HepG2 (cell line): Measurements from ENCODE around the gene SAMD14. TPM values are rescaled to one million over a fixed set of nuclear protein-coding genes. Genes with fewer than 3 reads are reported as not detected.

Source experiments
- ARNT ChIP-seq: fragments of 450-650 bp; IDR thresholded peaks from 2 replicates; pipeline ENCODE4 v1.6.1; 2017
- ATF5 ChIP-seq: sonication (generic); formaldehyde crosslinking; IDR thresholded peaks from 2 replicates; pipeline ENCODE4 v1.4.0; 2020; ENCODE audit warnings: mild to moderate bottlenecking, low read depth, missing genetic modification reagents
- CBX5 ChIP-seq: sonication (generic); formaldehyde crosslinking; IDR thresholded peaks from 2 replicates; pipeline ENCODE4 v1.4.0; 2020; ENCODE audit warnings: missing genetic modification reagents, borderline replicate concordance
- GMEB1 ChIP-seq: sonication (generic); formaldehyde crosslinking; IDR thresholded peaks from 2 replicates; pipeline ENCODE4 v1.5.1; 2020; ENCODE audit warnings: missing genetic modification reagents, mild to moderate bottlenecking, borderline replicate concordance
- HDAC6 ChIP-seq: fragments of 200-600 bp; sonication (generic); IDR thresholded peaks from 2 replicates; pipeline ENCODE4 v1.7.0; 2017; ENCODE audit warnings: mild to moderate bottlenecking, antibody characterized with exemption, low read length, low read depth
- REST ChIP-seq, 2 experiments: IDR thresholded peaks; 2 replicates each; pipeline ENCODE4 v1.6.1; 2011 to 2012; ENCODE audit warnings: low read length in 2 of 2, borderline replicate concordance in 1 of 2, low read depth in 1 of 2, mild to moderate bottlenecking in 1 of 2, moderate library complexity in 1 of 2
- SAFB2 ChIP-seq: sonication (generic); formaldehyde crosslinking; IDR thresholded peaks from 2 replicates; pipeline ENCODE4 v1.5.1; 2020; ENCODE audit warnings: missing genetic modification reagents, low read depth, mild to moderate bottlenecking, borderline replicate concordance
- SP5 ChIP-seq: IDR thresholded peaks from 2 replicates; pipeline ENCODE4 v1.6.1; 2016; ENCODE audit warnings: low read depth, borderline replicate concordance
- ZFP36 ChIP-seq: fragments of 150-350 bp; IDR thresholded peaks from 2 replicates; pipeline ENCODE4 v1.6.1; 2018; ENCODE audit warnings: borderline replicate concordance, low read length, low read depth; ENCODE audit not compliant: partially characterized antibody
- ZNF124 ChIP-seq: sonication (generic); formaldehyde crosslinking; IDR thresholded peaks from 2 replicates; pipeline ENCODE4 v1.4.0; 2020; ENCODE audit warnings: missing genetic modification reagents
- ZNF207 ChIP-seq: fragments of 450-650 bp; IDR thresholded peaks from 2 replicates; pipeline ENCODE4 v1.6.1; 2016; ENCODE audit warnings: antibody characterized with exemption, borderline replicate concordance
- ZNF501 ChIP-seq: sonication (generic); formaldehyde crosslinking; IDR thresholded peaks from 2 replicates; pipeline ENCODE4 v1.5.1; 2020; ENCODE audit warnings: mild to moderate bottlenecking, moderate library complexity, missing genetic modification reagents
- ZNF607 ChIP-seq: sonication (generic); formaldehyde crosslinking; IDR thresholded peaks from 2 replicates; pipeline ENCODE4 v1.5.1; 2020; ENCODE audit warnings: missing genetic modification reagents, mild to moderate bottlenecking, borderline replicate concordance
- ZNF614 ChIP-seq: IDR thresholded peaks from 2 replicates; pipeline ENCODE4 v1.6.1; 2018; ENCODE audit warnings: missing biosample characterization, missing genetic modification reagents, inconsistent platforms, borderline replicate concordance
- ZNF687 ChIP-seq: sonication (generic); formaldehyde crosslinking; IDR thresholded peaks from 2 replicates; pipeline ENCODE4 v1.5.1; 2020; ENCODE audit warnings: mild to moderate bottlenecking, missing genetic modification reagents, moderate library complexity
- ZNF749 ChIP-seq: sonication (generic); formaldehyde crosslinking; IDR thresholded peaks from 2 replicates; pipeline ENCODE4 v1.8.0; 2022; ENCODE audit warnings: mild to moderate bottlenecking, missing genetic modification reagents, moderate library complexity, borderline replicate concordance
- ZNF775 ChIP-seq: sonication (generic); formaldehyde crosslinking; IDR thresholded peaks from 2 replicates; pipeline ENCODE4 v1.4.0; 2020; ENCODE audit warnings: missing genetic modification reagents, mild to moderate bottlenecking, moderate library complexity, borderline replicate concordance
- ZNF879 ChIP-seq: sonication (generic); formaldehyde crosslinking; IDR thresholded peaks from 2 replicates; pipeline ENCODE4 v1.8.1; 2023; ENCODE audit warnings: missing genetic modification reagents
- polyA plus RNA-seq, 8 experiments: library from polyadenylated mRNA; depleted of rRNA in 3 of 8; stranded (reverse) in 7 of 8; unstranded in 1 of 8; fragments of >200 nt; fragmentation: Illumina TruSeq in 4 of 8; extraction: Trizol in 4 of 8; gene quantifications; 2 replicates each; pipeline versions ENCODE4 v1.2.1 to v1.2.3, GENCODE V29; 2011 to 2016; ENCODE audit warnings: low read depth in 4 of 8, missing spikeins in 1 of 8, mixed read lengths in 1 of 8; ENCODE audit not compliant: insufficient read depth in 1 of 8
- total RNA-seq, 5 experiments: library from RNA; depleted of rRNA; stranded (reverse); fragments of >200 nt; fragmentation: Illumina TruSeq; extraction: Trizol; gene quantifications; 2 replicates each; pipeline ENCODE4 v1.2.3, GENCODE V29; 2016; ENCODE audit warnings: low read depth in 1 of 5

SAMD14 gene
- total and polyA plus RNA-seq, 2 of the 13 experiments (the other 11 are each of a cell fraction or from before 2014, with no cell fraction given), result 0.07 to 0.22 TPM

GRCh38 chr17:50114401-50114800 is 15.6 kb downstream of the SAMD14 start (continued):
- TF ChIP-seq REST (IDR thresholded peaks at IDR 0.05; ENCODE audit: borderline replicate concordance in 1 of 2, low read depth in 1 of 2, low read length in 2 of 2), result no peak
- no peak for TF ChIP-seq HDAC6
- TF ChIP-seq ZNF607 (CRISPR knock-in tag), result peak; percentile 77; the same call in 1 of the 2 replicates
- TF ChIP-seq ZNF207, result no peak
- peak; percentile 83 for TF ChIP-seq ZFP36
- peak; percentile 62; the same call in 1 of the 2 replicates for TF ChIP-seq ZNF501 (CRISPR knock-in tag)
- no peak for TF ChIP-seq ATF5 (CRISPR knock-in tag)
- TF ChIP-seq ZNF749 (CRISPR knock-in tag), result no peak
- no peak for TF ChIP-seq ZNF614 (CRISPR knock-in tag)
- TF ChIP-seq SP5 (CRISPR knock-in tag), result no peak
- TF ChIP-seq SAFB2 (CRISPR knock-in tag), result no peak
- TF ChIP-seq ZNF775 (CRISPR knock-in tag), result no peak
- no peak for TF ChIP-seq ZNF124
- no peak for TF ChIP-seq CBX5 (CRISPR knock-in tag)
- TF ChIP-seq GMEB1, result no peak
- TF ChIP-seq ZNF879 (CRISPR knock-in tag), result no peak
- no peak for TF ChIP-seq ARNT
- TF ChIP-seq ZNF687 (CRISPR knock-in tag), result 0 out of 2 replicates have a peak, but pooled peaks have one; percentile 22
